HG03558 (cell line): ENCODE results near the gene SERPINB1.

ENCODE experiments used
- ATAC-seq: cut with Tn5 transposase; IDR thresholded peaks from one replicate; pipeline ENCODE4 v1.9.1; 2021; ENCODE audit warnings: moderate number of reproducible peaks; ENCODE audit not compliant: unreplicated experiment; ENCODE audit errors: extremely low read depth

Gene SERPINB1

DNA sequence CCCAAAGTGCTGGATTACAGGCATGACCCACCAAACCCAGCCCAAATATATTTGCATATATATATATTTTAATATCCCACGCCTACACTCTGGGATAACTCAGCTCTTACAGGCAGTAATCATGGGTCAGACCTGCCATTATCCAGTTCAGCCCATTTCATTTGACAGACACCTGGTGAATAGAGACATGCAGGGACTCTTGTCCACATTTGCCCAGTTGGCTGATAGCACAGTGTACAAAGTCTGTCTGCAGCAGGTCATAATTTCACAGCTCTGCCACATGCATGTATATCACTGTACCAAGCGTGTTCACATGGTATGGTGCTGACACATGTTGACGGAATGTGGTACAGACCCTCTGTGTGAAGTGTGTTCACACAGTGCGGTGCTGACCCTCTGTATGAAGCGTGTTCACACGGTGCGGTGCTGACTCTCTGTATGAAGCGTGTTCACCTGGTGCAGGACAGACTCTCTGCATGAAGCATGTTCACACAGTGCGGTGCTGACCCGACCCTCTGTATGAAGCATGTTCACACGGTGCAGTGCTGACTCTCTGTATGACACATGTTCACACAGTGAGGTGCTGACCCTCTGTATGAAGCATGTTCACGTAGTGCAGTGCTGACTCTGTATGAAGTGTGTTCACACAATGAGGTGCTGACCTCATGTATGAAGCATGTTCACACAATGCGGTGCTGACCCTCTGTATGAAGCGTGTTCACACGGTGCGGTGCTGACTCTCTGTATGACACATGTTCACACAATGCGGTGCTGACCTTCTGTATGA lies 10.3 kb upstream of the SERPINB1 start:
- ATAC-seq: no peak

DNA sequence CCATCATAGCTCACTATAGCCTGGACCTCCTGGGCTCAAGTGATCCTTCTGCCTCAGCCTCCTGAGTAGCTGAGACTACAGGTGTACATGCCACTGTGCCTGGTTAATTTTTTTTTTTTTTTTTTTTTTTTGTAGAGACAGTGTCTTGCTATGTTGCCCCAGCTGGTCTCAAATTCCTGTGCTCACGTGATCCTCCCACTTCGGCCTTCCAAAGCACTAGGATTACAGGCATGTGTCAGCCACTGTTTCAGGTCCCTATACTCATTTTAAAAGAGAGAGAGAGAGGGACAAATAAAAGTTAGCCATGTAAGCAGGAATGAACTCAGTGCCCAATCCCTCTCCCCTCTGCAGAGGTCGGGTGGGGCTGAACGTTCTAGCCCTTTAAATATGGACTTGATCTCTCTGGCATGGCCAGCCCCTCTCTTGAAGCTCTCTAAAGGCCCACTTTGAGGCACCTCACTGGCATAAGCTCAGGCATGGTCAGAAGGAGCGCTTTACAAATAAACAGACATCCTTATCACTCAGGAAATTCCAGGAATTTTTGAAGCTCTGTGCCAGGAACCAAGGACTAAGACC lies 9.0 kb upstream of the SERPINB1 start:
- no peak for ATAC-seq

- ATAC-seq: no peak
Measured at GRCh38 chr6:2848851-2849250, 7.2 kb upstream of the SERPINB1 start.

DNA sequence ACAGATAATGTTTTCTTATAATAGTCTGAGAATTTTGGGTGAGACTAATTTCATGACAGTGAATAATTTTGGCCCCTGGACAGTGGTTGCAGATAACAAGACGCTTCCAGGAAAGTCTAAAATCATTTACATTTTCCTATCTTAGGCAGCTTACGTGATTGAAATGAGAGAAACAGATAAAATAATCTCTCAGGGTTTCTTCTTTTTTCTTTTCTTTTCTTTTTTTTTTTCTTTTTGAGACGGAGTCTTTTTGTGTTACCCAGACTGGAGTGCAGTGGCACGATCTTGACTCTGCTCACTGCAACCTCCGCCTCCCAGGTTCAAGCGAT lies 4.2 kb upstream of the SERPINB1 start:
- ATAC-seq: no peak

DNA sequence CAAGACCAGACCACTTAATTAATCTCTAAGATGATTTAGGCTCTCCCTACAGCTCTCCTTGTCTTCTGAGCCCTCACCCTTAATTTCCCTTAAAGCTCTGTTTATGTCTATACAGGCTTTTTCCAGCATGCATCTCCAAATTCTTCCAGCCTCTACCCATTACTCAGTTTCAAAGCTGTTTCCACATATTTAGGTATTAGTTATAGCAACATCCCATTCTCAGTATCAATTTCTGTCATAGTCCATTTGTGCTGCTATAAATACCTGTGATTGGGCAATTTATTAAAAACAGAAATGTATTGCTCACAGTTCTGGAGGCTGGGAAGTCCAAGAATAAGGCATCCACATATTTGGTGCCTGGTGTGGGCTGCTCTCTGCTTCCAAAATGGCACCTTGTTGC lies 2.3 kb upstream of the SERPINB1 start:
- ATAC-seq: no peak

GRCh38 chr6:2843138-2843740 lies 1.6 kb upstream of the SERPINB1 start:
- no peak for ATAC-seq

DNA sequence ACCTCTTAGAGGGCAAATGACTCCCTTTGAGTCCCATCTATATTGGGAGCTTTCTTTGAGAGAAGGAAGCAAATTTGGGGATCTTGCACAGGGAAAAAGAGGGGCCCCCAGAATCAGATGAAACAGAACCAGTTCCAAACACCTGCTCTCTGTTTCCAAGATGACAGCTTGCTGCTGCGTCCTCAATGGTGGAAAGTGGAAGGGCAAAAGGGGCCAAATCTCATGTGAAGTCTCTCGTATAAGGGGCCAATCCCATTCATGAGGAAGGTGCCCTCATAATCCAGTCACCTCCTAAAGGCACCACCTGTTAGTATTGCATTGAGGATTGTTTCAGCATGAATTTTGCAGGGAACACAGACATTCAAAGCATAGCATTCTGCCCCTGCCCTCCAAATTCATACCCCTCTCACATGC lies 483 bp upstream of the SERPINB1 start:
- no peak for ATAC-seq

- ATAC-seq: no peak
Measured at GRCh38 chr6:2840749-2841061, 958 bp downstream of the SERPINB1 start.

DNA sequence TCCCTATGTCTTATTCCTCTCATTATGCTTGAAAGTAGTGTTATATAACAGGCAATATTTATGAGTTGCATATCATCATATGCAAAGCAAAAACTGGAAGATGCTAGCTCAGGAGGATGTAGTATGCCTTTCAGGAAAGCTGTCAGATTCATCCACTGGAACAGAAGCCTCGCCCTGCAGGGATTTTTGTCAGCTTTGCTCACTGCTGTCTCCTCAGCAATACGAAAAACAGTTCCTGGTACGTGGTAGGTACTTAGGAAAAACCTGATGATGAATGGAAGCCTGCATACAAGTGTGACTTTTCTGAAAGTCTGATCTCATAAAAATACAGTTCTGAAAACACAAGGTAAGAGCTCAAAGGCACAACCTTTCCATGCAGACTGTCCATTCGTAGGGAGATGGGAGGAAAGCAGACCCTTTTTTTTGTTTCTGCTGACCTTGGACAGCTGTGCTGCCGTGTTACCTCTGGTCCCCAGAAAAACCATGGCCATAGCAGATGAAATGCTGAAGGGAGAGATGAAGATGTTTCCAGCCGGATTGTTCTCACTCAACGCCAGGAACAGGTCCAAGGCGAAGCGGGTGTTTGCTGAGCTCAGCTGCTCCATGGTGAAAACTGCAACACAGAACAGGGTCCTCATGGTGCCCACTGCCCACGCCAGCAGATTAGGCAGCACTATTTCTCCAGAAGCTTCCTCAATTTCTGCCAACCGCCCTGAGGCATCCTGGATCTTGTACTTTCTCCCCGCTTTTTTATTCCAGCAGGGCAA lies 1.5 kb downstream of the SERPINB1 start:
- ATAC-seq: no peak

- ATAC-seq: no peak
Measured at GRCh38 chr6:2839195-2839981, 2.3 kb downstream of the SERPINB1 start.

- no peak for ATAC-seq
Measured at GRCh38 chr6:2838251-2838650, 3.4 kb downstream of the SERPINB1 start.

- ATAC-seq: no peak
Measured at GRCh38 chr6:2834262-2834661, 7.4 kb downstream of the SERPINB1 start.

DNA sequence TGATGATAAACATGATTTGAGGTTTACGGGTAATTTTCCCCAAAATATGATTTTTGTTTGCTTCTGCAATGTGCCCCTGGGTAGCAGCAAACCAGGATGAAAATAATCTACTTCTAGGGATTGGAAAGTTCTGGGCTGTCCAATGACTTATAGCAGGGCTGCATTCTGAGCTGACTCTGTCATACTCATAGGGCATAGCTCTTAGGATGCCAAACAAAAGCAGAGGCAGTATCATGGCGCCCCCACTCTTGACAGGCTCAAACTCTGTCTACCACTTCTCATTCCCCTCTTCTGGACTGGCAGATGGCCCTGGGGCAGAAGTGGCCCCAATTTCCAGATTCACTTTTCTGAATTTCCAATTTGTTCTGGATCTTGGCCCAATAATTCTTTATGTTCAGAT lies 10.3 kb downstream of the SERPINB1 start:
- no peak for ATAC-seq

GRCh38 chr6:2830183-2830582 lies 11.5 kb downstream of the SERPINB1 start:
- no peak for ATAC-seq

DNA sequence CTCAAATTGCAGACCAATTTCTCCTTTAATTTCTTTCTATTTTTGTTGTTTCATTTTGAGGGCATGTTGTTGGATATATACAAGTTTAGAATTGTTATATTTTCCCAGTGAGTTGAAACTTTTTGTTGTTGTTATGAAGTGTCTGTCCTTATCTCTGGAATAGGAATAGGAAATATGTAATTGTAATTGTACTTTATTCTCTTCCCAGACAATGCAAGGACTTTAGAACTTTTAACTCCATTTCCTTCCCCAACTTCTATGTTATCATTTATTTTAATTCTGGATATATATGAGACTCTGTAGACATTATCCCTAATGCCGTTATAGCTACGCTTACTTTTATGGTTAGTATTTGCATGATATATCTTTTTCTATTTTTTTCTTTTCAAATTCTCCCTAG lies 12.4 kb downstream of the SERPINB1 start:
- no peak for ATAC-seq

DNA sequence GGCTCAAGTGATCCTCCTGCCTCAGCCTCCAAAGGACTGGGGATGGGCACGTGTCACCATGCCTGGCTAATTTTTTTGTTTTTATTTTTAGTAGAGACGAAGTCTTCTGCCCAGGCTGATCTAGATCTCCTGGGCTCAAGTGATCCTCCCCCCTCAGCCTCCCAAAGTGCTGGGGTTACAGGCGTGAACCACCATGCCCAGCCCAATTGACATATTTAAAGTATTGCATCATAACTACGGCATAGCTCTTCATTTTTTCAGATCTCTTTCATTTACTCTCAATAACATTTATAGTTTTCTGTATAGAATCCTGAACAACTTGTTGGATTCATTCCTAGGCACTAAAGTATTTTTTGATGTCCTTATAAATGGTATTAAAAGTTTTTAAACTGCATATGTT lies 13.0 kb downstream of the SERPINB1 start:
- ATAC-seq: no peak

DNA sequence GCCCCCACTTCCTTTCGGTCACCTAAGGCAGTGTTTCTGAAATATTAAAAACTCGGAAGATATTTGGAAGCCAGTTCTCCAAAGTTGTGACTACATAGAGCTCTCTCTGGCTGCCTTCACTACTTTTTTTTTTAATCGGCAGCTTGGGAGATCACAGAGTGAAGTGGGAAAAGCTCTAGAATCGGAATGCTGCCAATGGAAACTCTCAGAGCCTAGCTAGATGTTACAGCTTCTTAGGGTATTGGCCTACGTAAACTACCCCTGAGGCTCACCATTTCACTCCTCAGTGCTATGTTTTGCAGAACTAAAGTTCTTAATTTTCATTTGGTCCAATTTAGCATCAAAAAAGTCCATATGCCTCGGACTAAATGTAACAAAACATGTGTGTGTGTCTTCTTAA lies 14.5 kb downstream of the SERPINB1 start:
- no peak for ATAC-seq

GRCh38 chr6:2826131-2826530 lies 15.5 kb downstream of the SERPINB1 start:
- no peak for ATAC-seq

GRCh38 chr6:2823104-2823850 lies 18.4 kb downstream of the SERPINB1 start:
- no peak for ATAC-seq

- no peak for ATAC-seq
Measured at GRCh38 chr6:2821554-2821953, 20.1 kb downstream of the SERPINB1 start.
